Measurements from ENCODE around the gene ADGRF5.

ADGRF5 gene

GRCh38 chr6:46832816-46833215 lies 88.9 kb downstream of the ADGRF5 start:
- Histone ChIP-seq H3K27me3 (ENCODE audit: control insufficient read depth, low read length) (no peaks in the 10 kb centered on the region), H3K9me2 (replicated peaks; ENCODE audit: control insufficient read depth, low read length) (no peaks in the 10 kb centered on the region), H3F3A (ENCODE audit: control insufficient read depth, insufficient read depth) (no peaks in the 10 kb centered on the region), H3K9me3 (ENCODE audit: control insufficient read depth, insufficient read depth, low read length) (no peaks in the 10 kb centered on the region), H3K4me3 (ENCODE audit: low read length) (no peak overlapping the region), H3K36me3 (ENCODE audit: control insufficient read depth, low read length) (no peaks in the 10 kb centered on the region), H3K4me2 (ENCODE audit: low read length) (no peak overlapping the region), H3K79me2 (ENCODE audit: control insufficient read depth, low read length) (no peaks in the 10 kb centered on the region), H3K4me1 (ENCODE audit: control insufficient read depth, low read length) (peaks cover 3% of the 10 kb centered on the region), H4K20me1 (ENCODE audit: control insufficient read depth, insufficient read depth, low read depth, low read length) (no peaks in the 10 kb centered on the region), H3K27ac (ENCODE audit: low read depth, low read length) (no peak overlapping the region)
- TF ChIP-seq CTCF (IDR thresholded peaks at IDR 0.05; ENCODE audit: low read depth, low read length, poor library complexity, severe bottlenecking) (no peak), EZH2phosphoT487 (IDR thresholded peaks at IDR 0.05; ENCODE audit: borderline replicate concordance, low read length) (no peak)

- TF ChIP-seq CTCF (IDR thresholded peaks at IDR 0.05; ENCODE audit: low read depth, low read length, poor library complexity, severe bottlenecking) (no peak), EZH2phosphoT487 (IDR thresholded peaks at IDR 0.05; ENCODE audit: borderline replicate concordance, low read length) (no peak)
- no peaks in the 10 kb centered on the region for H3K79me2 ChIP-seq (ENCODE audit: control insufficient read depth, low read length)
- H3K4me3 ChIP-seq (ENCODE audit: low read length): no peak overlapping the region
These were observed 92.8 kb downstream of the ADGRF5 start for GRCh38 chr6:46828939-46829338.

GRCh38 chr6:46821458-46821881 lies 100.3 kb downstream of the ADGRF5 start:
- no peak overlapping the region for H3K4me2 ChIP-seq (ENCODE audit: low read length)
- H3K27ac ChIP-seq (ENCODE audit: low read depth, low read length): no peak overlapping the region
- peaks cover 3% of the 10 kb centered on the region; the same call in 1 of the 2 replicates for H3K27me3 ChIP-seq (ENCODE audit: control insufficient read depth, low read length)
- TF ChIP-seq EZH2phosphoT487 (IDR thresholded peaks at IDR 0.05; ENCODE audit: borderline replicate concordance, low read length): no peak
- no peaks in the 10 kb centered on the region for H3K4me1 ChIP-seq (ENCODE audit: control insufficient read depth, low read length)
- no peaks in the 10 kb centered on the region for H3K9me2 ChIP-seq (replicated peaks; ENCODE audit: control insufficient read depth, low read length)
- H3K36me3 ChIP-seq (ENCODE audit: control insufficient read depth, low read length): no peaks in the 10 kb centered on the region
- no peaks in the 10 kb centered on the region for H3K79me2 ChIP-seq (ENCODE audit: control insufficient read depth, low read length)
- no peaks in the 10 kb centered on the region; the same call in 1 of the 2 replicates for H3F3A ChIP-seq (ENCODE audit: control insufficient read depth, insufficient read depth)
- no peak overlapping the region for H3K4me3 ChIP-seq (ENCODE audit: low read length)
- H3K9me3 ChIP-seq (ENCODE audit: control insufficient read depth, insufficient read depth, low read length): no peaks in the 10 kb centered on the region
- no peaks in the 10 kb centered on the region for H4K20me1 ChIP-seq (ENCODE audit: control insufficient read depth, insufficient read depth, low read depth, low read length)

More at GRCh38 chr6:46828939-46829338, 92.8 kb downstream of the ADGRF5 start:
- Histone ChIP-seq H3K27ac (ENCODE audit: low read depth, low read length) (no peak overlapping the region), H3K4me2 (ENCODE audit: low read length) (no peak overlapping the region), H4K20me1 (ENCODE audit: control insufficient read depth, insufficient read depth, low read depth, low read length) (no peaks in the 10 kb centered on the region), H3F3A (ENCODE audit: control insufficient read depth, insufficient read depth) (no peaks in the 10 kb centered on the region; the same call in 1 of the 2 replicates), H3K4me1 (ENCODE audit: control insufficient read depth, low read length) (peaks cover 3% of the 10 kb centered on the region), H3K9me3 (ENCODE audit: control insufficient read depth, insufficient read depth, low read length) (no peaks in the 10 kb centered on the region), H3K9me2 (replicated peaks; ENCODE audit: control insufficient read depth, low read length) (no peaks in the 10 kb centered on the region), H3K27me3 (ENCODE audit: control insufficient read depth, low read length) (peaks cover 3% of the 10 kb centered on the region; the same call in 1 of the 2 replicates), H3K36me3 (ENCODE audit: control insufficient read depth, low read length) (no peaks in the 10 kb centered on the region)

GRCh38 chr6:46819561-46819960 lies 102.2 kb downstream of the ADGRF5 start:
- Histone ChIP-seq H3K4me1 (ENCODE audit: control insufficient read depth, low read length) (no peaks in the 10 kb centered on the region), H3K36me3 (ENCODE audit: control insufficient read depth, low read length) (no peaks in the 10 kb centered on the region), H3K79me2 (ENCODE audit: control insufficient read depth, low read length) (no peaks in the 10 kb centered on the region), H4K20me1 (ENCODE audit: control insufficient read depth, insufficient read depth, low read depth, low read length) (no peaks in the 10 kb centered on the region), H3K9me3 (ENCODE audit: control insufficient read depth, insufficient read depth, low read length) (no peaks in the 10 kb centered on the region), H3K9me2 (replicated peaks; ENCODE audit: control insufficient read depth, low read length) (no peaks in the 10 kb centered on the region), H3F3A (ENCODE audit: control insufficient read depth, insufficient read depth) (no peaks in the 10 kb centered on the region), H3K4me3 (ENCODE audit: low read length) (no peak overlapping the region), H3K4me2 (ENCODE audit: low read length) (no peak overlapping the region), H3K27me3 (ENCODE audit: control insufficient read depth, low read length) (no peaks in the 10 kb centered on the region), H3K27ac (ENCODE audit: low read depth, low read length) (no peak overlapping the region)
- TF ChIP-seq EZH2phosphoT487 (IDR thresholded peaks at IDR 0.05; ENCODE audit: borderline replicate concordance, low read length): no peak
- no peak for TF ChIP-seq CTCF (IDR thresholded peaks at IDR 0.05; ENCODE audit: low read depth, low read length, poor library complexity, severe bottlenecking)
